Kidney (tissue), 14 donors: Measurements from ENCODE around the gene CRB2. TPM values are rescaled to one million over a fixed set of nuclear protein-coding genes. Genes with fewer than 3 reads are reported as not detected.

Experiments
- DNase-seq, 5 donors: peaks; one replicate each; pipeline ENCODE4 v3.0.0-alpha.2; 2013 to 2020
- FAIRE-seq: peaks from 2 replicates; lab custom pipeline; 2012; peaks lifted over from hg19 to GRCh38; lab: Jason Lieb, UNC
- H3K27ac ChIP-seq, 2 donors: one replicate each; pipeline ENCODE4 v1.7.0; 2013; ENCODE audit warnings: low read depth in 2 of 2, low read length in 2 of 2, inconsistent platforms in 1 of 2
- H3K27me3 ChIP-seq: one replicate; pipeline ENCODE4 v1.7.1; 2013; ENCODE audit warnings: low read length, inconsistent platforms; ENCODE audit not compliant: control insufficient read depth, insufficient read depth
- H3K36me3 ChIP-seq, 3 donors: one replicate each; pipeline versions ENCODE4 v1.7.0 to v1.7.1; 2013; ENCODE audit warnings: low read length in 3 of 3, control low read depth in 1 of 3, inconsistent platforms in 1 of 3; ENCODE audit not compliant: insufficient read depth in 3 of 3, control insufficient read depth in 2 of 3
- H3K4me1 ChIP-seq, 3 donors: one replicate each; pipeline versions ENCODE4 v1.7.0 to v1.7.1; 2013; ENCODE audit warnings: low read length in 3 of 3, inconsistent platforms in 1 of 3, low read depth in 1 of 3; ENCODE audit not compliant: control insufficient read depth in 2 of 3, insufficient read depth in 2 of 3
- H3K4me3 ChIP-seq, 3 donors: one replicate each; pipeline versions ENCODE4 v1.7.0 to v1.8.1; 2013; ENCODE audit warnings: low read length in 3 of 3, control low read depth in 1 of 3, inconsistent platforms in 1 of 3
- H3K9ac ChIP-seq, 3 donors: one replicate each; pipeline versions ENCODE4 v1.7.0 to v1.7.1; 2013; ENCODE audit warnings: low read length in 3 of 3, control low read depth in 1 of 3, inconsistent platforms in 1 of 3
- H3K9me3 ChIP-seq, 3 donors: one replicate each; pipeline versions ENCODE4 v1.7.0 to v1.7.1; 2013; ENCODE audit warnings: low read length in 3 of 3, control low read depth in 1 of 3, inconsistent platforms in 1 of 3; ENCODE audit not compliant: control insufficient read depth in 2 of 3, insufficient read depth in 1 of 3
- intact Hi-C: fragments of 100-400 bp; cut with DNase I; formaldehyde crosslinking; loops from one replicate; pipeline ENCODE4 v1.11.1; 2022
- polyA plus RNA-seq: library from polyadenylated mRNA; stranded (reverse); fragments of 350-450 nt; fragmentation: Illumina TruSeq; extraction: RNeasy Lipid Tissue Mini Kit (QIAGEN cat#74804); gene quantifications from one replicate; pipeline ENCODE4 v1.2.3, GENCODE V29; 2014; ENCODE audit warnings: low read depth, low replicate concordance; ENCODE audit not compliant: insufficient read depth
- total RNA-seq: library from RNA; stranded (reverse); fragmentation: NEBNext Ultra II Directional; extraction: Animal tissue kit (Norgen Biotek cat#: 25700); gene quantifications from one replicate; pipeline ENCODE4 v1.2.1, GENCODE V29; 2021
- TF ChIP-seq, protein P1 (sequence below): IDR thresholded peaks from 3 replicates; pipeline ENCODE4 v1.5.1; 2012; ENCODE audit warnings: mild to moderate bottlenecking, moderate library complexity, borderline replicate concordance; ENCODE audit not compliant: insufficient read depth; ENCODE audit errors: extremely low read depth
- donor health status: control.
- donor health status: control.
- donor health status: control.
- donor health status: control.
- donor health status: control.
- donor health status: DM: yes; HTN: yes; CAD: no.
- donor health status: Normal renal cell carcinoma (clear cell type).

CRB2 gene
- total and polyA plus RNA-seq, 2 donors from 2014 or later = 0.88 to 8.4 TPM

DNA sequence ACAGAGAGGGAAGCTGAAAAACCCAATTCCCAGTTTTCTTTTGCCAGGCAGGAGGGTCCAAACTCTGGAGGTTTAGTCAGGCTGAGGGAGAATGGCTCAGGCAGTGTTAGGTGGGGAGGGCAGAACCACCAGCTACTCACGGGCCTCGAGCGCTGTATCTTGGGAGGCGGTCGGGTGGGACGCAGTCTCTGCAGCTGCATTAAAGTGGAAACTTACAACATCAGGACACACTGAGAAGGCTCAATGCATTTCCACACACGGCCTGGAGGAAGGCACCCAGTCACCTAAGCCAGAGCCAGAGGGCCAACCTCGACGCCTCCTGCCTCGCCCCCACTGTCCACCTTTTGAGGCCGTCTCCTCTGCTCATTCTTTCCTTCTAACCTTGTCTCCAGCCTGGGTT, 55.6 kb downstream of the CRB2 start:
- no peak overlapping the region for H3K9ac ChIP-seq
- TF ChIP-seq, protein P1, sequence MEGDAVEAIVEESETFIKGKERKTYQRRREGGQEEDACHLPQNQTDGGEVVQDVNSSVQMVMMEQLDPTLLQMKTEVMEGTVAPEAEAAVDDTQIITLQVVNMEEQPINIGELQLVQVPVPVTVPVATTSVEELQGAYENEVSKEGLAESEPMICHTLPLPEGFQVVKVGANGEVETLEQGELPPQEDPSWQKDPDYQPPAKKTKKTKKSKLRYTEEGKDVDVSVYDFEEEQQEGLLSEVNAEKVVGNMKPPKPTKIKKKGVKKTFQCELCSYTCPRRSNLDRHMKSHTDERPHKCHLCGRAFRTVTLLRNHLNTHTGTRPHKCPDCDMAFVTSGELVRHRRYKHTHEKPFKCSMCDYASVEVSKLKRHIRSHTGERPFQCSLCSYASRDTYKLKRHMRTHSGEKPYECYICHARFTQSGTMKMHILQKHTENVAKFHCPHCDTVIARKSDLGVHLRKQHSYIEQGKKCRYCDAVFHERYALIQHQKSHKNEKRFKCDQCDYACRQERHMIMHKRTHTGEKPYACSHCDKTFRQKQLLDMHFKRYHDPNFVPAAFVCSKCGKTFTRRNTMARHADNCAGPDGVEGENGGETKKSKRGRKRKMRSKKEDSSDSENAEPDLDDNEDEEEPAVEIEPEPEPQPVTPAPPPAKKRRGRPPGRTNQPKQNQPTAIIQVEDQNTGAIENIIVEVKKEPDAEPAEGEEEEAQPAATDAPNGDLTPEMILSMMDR = no peak
- no peak for FAIRE-seq
- no peaks in the 10 kb centered on the region for H3K9me3 ChIP-seq
- no peaks in the 10 kb centered on the region for H3K27me3 ChIP-seq
- peak in 1 of 5 donors; percentile 39 for DNase-seq
- H3K4me3 ChIP-seq = no peak overlapping the region
- no peak overlapping the region for H3K27ac ChIP-seq
- H3K36me3 ChIP-seq = peaks cover 0 to 6% (median 0%) of the 10 kb centered on the region in 3 donors
- intact Hi-C loops = no loop called here
- H3K4me1 ChIP-seq = no peaks in the 10 kb centered on the region

DNA sequence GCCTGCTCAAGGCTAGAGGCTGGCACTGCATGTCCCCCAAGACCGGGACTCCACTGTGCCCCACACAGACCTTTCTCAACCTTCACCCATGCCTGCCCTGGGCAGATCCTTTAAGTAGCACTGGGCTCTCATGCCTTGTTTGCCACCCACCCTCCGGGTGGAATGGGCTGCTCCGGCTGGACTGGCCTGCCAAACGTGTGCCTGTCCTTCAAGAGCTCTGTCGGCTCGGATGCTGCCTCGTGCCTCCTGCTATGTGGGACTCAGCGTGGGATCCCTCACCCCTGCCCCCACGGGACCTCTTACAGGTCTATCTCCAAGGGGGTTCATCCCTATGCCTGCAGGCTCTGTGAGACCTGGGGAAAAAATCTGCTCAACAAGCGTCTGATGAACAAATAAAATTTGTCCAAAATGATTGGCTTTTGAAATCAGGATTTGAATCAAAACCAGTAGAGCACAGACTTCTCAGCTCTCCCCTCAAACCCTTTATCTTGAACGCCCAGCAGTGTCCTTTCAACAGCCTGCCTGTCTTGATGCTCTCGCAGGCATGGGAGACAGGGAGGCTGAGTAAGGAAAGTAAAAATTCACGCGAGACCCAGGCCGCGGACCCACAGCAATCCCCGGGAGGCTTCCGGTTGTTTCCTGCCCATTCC, 56.3 kb downstream of the CRB2 start:
- FAIRE-seq = no peak
- peaks cover 0 to 6% (median 0%) of the 10 kb centered on the region in 3 donors for H3K36me3 ChIP-seq
- H3K9me3 ChIP-seq = no peaks in the 10 kb centered on the region
- no peaks in the 10 kb centered on the region for H3K4me1 ChIP-seq
- TF ChIP-seq, protein P1 = no peak
- H3K4me3 ChIP-seq = no peak overlapping the region
- no peak overlapping the region for H3K27ac ChIP-seq
- peak in 1 of 5 donors; percentile 54 for DNase-seq
- intact Hi-C loops = no loop called here
- H3K27me3 ChIP-seq = no peaks in the 10 kb centered on the region
- no peak overlapping the region for H3K9ac ChIP-seq

DNA sequence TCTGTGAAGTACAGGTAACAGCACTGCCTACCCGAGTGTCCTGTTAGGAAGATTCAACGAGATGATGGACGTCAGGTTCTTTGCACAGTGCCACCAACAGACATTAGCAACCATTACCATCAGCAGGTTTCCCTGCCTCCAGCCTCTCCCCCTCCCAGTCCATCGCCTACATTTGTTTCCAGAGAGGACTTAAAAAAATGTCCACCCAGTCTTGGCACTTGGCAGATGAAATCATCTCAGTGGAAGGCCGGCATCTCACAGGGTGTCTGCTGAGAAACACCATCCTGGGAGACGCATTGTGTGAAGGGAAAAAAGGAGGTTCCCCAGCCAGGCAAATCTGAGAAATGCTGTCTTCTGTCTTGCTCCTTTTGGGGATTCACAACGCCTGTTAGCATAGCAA, 58.2 kb downstream of the CRB2 start:
- TF ChIP-seq, protein P1 = no peak
- no peak for FAIRE-seq
- Histone ChIP-seq H3K4me3 (no peak overlapping the region), H3K27ac (no peak overlapping the region), H3K4me1 (no peaks in the 10 kb centered on the region), H3K36me3 (peaks cover 0 to 3% (median 2%) of the 10 kb centered on the region in 3 donors), H3K9ac (no peak overlapping the region), H3K9me3 (no peaks in the 10 kb centered on the region), H3K27me3 (no peaks in the 10 kb centered on the region)
- intact Hi-C loops = no loop called here
- no peak for DNase-seq
